ENCODE data around the gene SNX14.

The SNX14 gene

GRCh38 chr6:85496009-85496579, 97.6 kb downstream of the SNX14 start:
- no peak for FAIRE-seq

DNA sequence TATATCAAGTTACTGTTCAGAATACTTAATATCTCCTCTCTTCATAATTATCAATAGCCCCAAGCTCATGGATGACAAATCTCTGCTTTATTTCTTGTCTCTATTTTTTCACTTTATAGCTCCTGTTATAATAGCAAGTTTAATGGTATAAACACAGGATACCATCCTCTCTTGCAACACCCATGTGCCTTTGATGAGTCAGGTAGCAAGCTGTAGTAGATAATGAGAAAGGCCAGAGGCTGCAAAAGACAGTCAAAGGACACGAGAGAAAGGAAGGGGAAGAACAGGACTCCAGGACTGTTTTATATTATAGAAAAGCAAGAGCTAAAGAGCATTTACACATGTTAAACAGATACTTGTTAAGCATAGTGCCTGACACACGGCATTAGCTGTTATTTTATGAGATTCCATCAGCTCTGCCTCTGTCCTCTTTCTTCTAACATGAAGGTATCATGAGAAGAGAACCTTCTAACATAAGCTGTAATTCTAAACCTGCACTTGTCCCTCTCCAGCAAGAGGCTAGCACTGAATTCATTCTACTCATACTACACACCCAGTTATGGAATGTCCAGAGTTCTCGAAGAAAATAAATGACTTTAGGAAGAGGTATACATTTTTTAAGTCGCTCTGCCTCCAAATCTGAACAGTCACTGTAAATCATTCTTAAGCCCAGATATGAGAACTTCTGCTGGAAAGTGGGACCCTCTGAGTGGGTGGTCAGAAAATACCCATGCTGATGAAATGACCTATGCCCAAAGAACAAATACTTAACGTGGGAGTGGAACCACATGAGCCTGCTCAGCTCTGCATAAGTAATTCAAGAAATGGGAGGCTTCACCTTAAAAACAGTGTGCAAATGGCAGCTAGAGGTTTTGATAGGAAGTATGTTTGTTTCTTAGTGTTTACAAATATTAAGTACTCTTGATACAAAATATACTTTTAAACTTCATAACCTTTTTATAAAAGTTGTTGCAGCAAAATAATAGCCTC, 98.8 kb downstream of the SNX14 start:
- FAIRE-seq, result no peak

- FAIRE-seq, result no peak
Observed at GRCh38 chr6:85493389-85493788, 100.3 kb downstream of the SNX14 start.

DNA sequence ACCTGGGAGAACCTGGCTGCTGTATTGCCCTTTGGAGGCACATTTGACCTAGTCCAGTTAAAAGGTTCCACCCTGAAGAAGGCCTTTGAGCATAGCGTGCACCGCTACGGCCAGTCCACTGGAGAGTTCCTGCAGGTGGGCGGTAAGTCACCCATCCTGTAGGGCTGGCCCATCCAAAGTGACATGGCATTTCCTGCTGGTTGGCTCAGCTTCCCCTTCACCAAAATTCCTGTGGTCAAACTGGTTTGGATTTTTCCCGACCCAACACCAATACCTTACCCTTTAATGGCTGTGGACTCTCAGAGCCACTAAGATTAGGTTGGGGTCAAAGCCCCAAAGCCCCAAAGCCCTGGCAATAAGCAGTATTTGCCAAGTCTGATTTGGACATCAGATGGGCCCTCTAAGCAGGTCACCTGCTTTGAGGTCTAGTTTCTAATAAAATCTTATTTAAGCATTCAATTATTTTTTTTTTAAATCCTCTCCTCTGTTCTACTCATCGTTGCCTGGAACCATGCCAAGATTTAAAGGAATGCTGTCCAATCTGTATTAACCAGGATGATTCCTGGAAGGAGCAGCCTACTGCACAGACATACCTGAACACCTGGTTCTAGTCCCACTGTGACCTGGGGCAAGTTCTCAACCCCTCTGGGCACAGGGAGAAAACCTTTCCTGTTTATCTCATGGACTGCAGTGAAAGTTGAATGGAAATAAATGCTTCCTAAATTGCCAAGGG, 103.0 kb downstream of the SNX14 start:
- no peak for FAIRE-seq

DNA sequence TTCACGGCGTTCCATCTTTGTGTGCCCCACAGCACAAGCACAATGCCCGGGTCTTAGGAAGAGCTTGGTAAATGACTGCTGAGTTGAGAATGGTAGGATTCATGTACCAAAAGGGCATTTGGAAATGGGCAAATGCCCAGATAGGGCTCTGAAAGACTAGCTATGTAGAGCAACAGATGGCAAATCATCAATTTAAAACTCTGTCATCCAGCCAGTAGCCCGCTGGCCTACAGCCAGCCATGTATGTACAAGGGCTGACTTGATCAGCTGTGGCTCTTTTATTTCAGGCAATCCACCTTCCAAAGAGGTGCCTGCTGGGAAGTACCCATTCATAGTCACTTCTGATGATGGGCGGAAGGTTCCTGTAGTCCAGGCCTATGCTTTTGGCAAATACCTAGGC, 108.7 kb downstream of the SNX14 start:
- FAIRE-seq, result no peak

- no peak for FAIRE-seq
Observed at GRCh38 chr6:85483846-85484245, 109.8 kb downstream of the SNX14 start.

- no peak for FAIRE-seq
Observed at GRCh38 chr6:85482905-85483700, 110.6 kb downstream of the SNX14 start.

- FAIRE-seq, result no peak
Observed at GRCh38 chr6:85482206-85482904, 111.3 kb downstream of the SNX14 start.

- no peak for FAIRE-seq
Observed at GRCh38 chr6:85479208-85479607, 114.5 kb downstream of the SNX14 start.

- FAIRE-seq, result no peak
Observed at GRCh38 chr6:85476532-85476931, 117.1 kb downstream of the SNX14 start.

DNA sequence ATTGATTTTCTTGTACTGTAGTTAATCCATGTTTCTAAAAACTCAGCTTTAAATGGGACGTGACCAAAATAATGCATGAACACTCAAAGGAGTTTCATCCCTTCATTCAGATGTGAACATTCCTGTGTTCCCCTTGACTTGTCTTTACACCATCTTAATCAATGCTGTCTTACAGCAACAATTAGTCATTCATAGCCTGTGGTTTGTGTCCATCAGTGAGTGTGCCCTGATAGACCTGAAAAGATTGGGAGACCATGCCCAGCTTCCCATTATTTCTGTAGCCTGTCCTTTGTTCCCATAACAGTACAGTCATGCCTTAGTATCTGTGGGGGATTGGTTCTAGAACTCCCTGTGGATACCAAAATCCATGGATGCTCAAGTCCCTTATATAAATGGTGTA, 119.9 kb downstream of the SNX14 start:
- FAIRE-seq, result no peak

DNA sequence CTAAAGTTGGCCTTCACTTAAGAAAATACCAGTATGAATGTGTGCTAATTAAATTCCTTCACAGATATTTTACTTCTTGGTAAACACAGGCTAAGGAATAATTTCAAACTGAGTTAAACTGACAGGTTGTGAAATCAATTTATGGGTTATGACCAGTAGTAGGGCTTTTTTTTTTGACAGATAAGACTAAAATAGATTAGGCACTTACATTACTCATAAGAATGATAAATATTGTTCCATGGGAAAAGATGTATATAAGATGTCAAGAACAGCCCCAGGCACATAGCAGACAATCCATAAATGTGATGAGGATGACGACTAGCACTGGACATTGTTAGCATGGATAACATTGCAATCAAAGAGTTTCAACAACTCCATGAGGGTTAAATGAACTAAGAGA, 120.9 kb downstream of the SNX14 start:
- no peak for FAIRE-seq

DNA sequence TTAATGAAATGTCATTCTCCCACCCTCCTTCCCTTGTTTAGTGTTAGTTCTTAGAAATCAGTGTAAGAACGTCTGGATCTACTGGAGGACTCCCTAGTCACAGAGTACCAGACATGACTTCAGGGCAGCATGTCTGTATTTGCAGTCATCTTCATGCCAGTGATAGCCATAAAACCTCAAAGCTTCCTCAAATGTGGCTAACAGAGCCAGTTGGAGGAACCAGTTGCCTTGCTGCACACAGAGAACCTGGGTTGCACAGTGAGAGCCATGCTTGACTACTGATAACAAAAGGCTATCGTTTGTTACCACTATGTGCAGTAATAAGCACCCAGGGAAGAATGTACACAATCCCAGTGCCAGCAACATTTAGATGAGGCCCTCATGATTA, 123.6 kb downstream of the SNX14 start:
- FAIRE-seq, result no peak

- FAIRE-seq, result no peak
Observed at GRCh38 chr6:85469276-85470022, 124.2 kb downstream of the SNX14 start.

- FAIRE-seq, result no peak
Observed at GRCh38 chr6:85468326-85468725, 125.3 kb downstream of the SNX14 start.

DNA sequence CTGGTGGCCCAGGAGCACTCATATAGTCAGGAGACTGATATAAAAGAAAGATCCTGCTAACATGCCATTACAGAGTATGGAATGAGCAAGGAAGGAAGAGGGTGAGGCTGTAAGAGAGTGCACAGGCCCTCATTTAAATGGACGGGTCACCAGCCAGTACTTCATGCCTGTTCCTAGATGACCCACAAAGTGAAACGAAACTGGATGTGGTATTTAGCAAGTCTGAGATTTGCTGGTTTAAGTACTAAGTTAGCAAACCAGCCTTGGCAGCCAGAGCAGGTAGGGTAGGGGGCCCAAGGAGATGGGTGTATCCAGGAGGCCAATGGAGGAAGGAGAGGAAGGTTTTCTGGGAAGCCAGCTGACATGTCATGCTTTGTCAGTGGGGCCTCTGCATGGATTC, 127.9 kb downstream of the SNX14 start:
- no peak for FAIRE-seq

GRCh38 chr6:85464722-85465150, 128.9 kb downstream of the SNX14 start:
- FAIRE-seq, result no peak

GRCh38 chr6:85464260-85464644, 129.4 kb downstream of the SNX14 start:
- no peak for FAIRE-seq

DNA sequence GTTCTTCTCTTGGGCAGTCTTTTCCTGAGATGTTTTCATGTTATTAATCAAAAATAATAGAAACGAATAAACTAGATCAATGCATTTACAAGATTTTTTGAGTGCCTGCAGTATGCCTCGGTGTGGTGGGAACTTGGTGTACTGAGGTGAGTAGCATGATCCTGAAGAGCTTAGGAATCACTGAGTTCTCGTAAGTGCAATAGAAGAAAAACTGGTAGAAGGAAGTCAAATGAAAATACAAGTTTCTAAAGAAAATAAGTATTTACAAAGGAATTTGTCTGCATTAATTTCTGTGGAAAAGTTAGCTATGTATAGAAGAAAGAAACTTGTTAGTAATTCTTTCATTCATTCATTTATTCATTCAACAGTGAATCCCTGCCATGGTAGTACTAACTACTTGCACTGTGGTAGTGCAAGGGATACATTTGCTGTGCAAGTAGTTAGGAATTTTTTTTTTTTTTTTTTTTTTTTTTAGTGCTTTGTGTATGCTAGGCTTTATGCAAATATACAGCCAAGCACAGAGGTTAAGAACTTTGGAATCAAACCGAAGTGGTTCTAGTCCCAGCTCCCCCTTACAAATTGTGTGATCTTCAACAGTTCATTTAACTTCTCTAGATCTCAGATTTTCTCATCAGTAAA, 129.9 kb downstream of the SNX14 start:
- no peak for FAIRE-seq

DNA sequence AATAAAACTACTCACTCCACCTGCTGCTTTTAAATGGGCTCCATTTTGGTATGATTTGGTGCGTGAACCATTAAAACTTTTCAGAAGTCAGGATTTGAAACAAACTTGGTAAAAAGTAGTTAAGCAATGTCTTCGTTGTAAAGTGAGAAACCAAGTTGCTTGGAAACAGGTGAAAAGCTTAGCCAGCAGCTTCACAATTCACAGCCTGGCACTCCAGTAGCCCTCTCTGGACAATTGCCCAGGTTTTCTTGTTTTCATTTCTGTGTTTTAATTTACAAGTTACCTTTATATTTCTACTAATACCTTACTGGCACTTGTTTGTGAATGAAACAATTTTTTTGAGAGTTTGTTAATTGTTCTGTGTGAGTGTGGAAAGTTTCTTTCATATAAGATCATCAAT, 131.0 kb downstream of the SNX14 start:
- no peak for FAIRE-seq

DNA sequence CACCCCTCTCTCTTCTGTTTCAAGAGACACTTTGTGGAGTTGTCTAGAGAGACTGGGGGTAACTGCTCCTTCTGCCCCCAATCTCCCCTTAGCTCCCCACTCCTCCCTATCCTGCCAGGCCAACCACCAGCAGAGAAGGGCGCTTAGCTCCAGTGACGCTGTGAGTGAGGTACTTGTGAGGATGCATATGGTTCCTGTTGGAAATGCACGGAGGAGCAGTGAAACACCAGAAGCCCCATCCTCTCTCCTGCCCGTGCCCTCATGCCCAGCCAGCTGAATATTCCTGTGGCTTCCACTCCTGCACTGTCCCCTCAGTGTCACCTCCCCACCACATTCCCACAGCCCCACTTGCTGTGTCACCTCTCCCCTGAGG, 131.9 kb downstream of the SNX14 start:
- no peak for FAIRE-seq

All from colon (tissue), 2 donors.